Measurements from ENCODE around the gene ZNF571. TPM values are rescaled to one million over a fixed set of nuclear protein-coding genes. Genes with fewer than 3 reads are reported as not detected.

Gene ZNF571
- 7.9 TPM for total RNA-seq

DNA sequence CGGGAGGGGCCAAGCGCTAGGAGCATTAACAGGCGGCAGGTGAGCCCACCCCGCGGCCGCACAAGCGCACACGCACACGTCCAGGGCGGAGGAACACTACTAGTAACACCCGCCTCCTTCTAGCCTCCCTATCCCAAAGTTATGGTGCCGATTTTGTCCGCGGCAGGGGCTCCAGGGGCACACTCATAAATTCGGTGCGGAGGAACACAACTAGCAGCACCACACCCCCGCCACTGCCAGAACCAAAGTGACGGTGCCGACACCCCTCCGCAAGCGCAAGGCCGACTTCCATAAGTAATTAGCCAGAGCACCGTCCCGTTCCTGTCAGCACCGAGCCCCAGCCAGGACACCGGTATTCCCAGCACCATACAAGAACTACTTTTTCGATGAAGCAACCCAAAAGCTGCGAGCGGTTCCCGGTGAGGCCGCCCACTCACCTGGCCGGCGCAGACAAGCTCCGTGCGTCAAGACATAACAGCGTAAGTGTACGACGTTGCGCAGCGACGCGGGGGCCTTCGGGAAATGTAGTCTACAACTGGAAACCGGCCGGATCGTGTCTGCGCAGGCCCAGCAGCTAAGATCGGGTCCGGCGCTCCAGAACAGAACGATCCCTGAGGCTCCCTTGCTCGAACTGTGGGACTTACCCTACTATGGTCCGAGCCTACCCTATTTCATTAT lies at the start of gene ZNF571, which contains the start of gene ZNF540:
Gene ZNF571, minus strand, starts transcription at position 489 of the 678 bp plus-strand sequence. CDS start 8,116 bp downstream, outside the sequence.
Gene ZNF540, plus strand, starts transcription at position 573 of the 678 bp plus-strand sequence. CDS start 3,572 bp downstream, outside the sequence.
- DNase-seq = peak; percentile 98

DNA sequence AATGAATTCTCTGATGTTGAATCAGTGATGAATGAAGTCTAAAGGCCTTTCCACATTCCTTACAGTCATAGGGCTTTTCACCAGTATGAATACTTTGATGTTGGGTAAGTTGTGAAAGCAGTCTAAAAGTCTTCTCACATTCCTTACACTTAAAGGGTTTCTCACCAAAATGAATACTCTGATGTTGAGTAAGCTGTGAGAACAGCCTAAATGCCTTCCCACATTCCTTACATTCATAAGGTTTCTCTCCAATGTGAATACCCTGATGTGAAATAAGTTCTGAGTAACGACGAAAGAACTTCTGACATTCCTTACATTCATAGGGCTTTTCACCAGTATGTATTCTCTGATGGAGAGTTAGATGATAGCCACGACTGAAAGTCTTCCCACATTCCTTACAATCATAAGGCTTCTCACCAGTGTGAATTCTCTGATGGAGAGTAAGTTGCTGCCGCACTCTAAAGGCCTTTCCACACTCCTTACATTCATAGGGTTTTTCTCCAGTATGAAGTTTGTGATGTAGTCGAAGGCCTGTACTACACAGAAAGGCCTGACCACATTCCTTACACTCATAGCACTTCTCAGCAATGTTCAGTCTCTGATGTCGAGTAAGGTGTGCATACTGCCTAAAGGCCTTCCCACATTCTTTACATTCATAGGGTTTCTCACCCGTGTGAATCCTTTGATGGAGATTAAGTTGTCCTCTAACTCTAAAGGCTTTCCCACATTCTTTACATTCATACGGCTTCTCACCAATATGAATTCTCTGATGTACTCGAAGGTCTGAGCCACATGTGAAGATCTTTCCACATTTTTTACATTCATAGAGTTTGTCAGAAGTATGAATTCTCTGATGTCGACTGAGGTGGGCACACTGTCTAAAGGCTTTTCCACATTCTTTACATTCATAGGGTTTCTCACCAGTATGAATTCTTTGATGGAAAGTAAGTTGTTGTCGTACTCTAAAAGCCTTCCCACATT lies 40.8 kb upstream of the ZNF571 start:
- DNase-seq = no peak

DNA sequence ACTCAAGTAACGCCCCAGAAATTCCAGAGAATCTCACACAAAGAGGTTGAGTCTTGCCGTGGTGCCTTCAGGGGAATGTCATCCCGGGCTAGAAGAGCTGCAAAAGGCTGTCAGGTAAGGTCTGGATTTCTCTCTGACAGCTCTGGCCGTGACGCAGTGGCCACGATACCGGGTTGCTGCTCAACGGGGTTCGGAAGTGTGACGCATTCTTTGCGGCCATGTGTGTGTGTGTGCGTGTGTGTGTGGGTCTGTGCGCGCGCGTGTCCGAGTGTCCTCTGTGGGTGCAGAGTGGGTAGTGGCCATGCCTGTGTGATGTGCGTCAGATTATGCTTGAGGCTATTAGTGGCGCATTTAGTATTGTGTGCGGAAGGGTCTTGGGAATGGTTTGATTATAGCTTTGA lies 390 bp upstream of the ZNF571 start:
- no peak for DNase-seq

DNA sequence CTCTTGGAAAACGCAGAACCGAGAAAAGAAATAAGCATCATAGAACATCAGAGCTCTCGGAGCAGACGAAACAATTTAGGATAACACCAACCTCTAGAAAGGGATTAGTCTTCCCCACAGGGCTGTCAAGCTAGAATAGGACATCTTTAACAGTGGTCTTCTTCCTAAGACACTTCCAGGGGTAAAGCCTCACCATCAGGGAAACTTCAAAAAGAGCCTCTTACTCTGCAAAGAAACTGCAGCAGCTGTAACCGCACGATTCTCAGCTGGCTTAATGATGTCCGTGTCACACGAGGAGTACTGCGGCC lies 642 bp downstream of the ZNF571 start:
- DNase-seq = no peak

DNA sequence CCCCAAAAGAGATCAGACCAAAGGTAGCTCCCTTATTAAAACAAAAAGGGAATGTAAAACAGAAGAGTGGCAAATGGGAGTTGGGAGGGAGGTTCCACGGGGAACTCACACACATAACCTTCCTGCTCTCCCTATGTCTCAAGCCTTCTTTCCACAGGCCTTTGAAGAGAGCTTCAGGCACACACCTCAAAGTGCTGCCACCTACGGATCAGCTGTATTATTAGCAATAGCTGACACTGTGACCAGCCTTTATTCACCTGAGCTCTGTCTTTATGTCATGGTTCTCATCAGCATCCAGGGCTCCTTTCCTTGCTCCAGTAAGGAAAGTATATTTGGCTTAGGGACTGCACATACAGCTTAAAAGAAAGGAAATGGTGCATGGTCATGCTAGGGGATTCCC lies 11.3 kb downstream of the ZNF571 start:
- DNase-seq = no peak

DNA sequence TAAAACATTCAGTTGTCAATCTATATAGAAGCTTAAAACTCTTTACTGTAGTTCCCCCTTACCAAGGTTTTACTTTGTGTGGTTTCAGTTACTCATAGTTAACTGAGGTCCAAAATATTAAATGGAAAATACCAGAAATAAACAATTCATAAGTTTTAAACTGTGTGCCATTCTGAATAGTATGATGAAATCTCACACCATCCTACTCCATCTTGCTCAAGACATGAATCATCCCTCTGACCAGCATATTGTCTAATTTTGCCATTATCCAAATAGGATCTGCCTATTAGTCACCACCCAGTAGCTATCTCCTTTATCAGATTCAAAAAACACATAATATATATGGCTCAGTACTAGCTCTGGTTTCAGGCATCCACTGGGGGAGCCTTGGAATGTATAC lies 22.4 kb downstream of the ZNF571 start:
- DNase-seq = no peak

DNA sequence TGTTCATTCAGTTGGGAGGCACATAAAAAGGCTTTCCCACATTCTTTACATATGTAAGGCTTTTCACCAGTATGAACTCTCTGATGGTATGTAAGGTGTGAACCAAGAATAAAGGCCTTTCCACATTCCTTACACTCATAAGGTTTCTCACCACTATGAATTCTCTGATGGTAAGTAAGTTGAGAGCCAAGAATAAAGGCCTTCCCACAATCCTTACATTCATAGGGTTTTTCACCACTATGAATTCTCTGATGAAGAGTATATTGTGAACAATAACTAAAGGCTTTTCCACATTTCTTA lies 29.3 kb downstream of the ZNF571 start:
- DNase-seq = no peak

DNA sequence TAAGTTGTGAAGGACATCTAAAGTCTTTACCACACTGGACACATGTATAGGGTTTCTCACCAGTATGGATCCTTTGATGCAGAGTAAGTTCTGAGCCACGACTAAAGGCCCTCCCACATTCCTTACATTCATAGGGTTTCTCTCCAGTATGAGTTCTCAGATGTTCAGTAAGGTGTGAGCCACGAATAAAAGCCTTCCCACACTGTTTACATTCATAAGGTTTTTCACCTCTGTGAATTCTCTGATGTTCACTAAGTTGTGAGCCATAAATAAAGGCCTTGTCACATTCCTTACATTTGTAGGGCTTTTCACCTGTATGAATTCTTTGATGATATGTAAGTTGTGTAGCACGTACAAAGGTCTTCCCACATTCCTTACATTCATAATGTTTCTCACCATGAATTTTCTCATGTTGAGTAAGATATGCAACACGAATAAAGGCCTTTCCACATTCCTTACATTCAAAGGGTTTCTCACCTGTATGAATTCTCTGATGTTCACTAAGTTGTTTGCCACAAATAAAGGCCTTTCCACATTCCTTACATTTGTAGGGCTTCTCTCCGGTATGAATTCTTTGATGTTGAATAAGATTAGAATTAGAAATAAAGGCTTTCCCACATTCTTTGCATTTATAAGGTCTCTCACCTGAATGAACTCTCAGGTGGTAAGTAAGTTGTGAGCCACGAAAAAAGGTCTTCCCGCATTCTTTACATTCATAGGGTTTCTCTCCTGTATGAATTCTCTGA lies 29.8 kb downstream of the ZNF571 start:
- DNase-seq = no peak

DNA sequence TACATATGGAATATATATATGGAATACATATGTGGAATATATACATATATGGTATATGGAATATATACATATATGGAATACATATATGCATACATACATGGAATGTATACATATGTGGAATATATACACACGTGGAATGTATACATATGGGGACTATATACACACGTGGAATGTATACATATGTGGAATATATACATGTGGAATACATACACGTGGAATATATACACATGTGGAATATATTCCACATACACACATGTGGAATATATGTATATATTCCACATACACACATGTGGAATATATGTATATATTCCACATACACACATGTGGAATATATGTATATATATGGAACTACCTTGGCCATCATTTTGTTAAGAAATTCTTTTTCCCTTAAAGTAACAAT lies 31.1 kb downstream of the ZNF571 start:
- DNase-seq = no peak

DNA sequence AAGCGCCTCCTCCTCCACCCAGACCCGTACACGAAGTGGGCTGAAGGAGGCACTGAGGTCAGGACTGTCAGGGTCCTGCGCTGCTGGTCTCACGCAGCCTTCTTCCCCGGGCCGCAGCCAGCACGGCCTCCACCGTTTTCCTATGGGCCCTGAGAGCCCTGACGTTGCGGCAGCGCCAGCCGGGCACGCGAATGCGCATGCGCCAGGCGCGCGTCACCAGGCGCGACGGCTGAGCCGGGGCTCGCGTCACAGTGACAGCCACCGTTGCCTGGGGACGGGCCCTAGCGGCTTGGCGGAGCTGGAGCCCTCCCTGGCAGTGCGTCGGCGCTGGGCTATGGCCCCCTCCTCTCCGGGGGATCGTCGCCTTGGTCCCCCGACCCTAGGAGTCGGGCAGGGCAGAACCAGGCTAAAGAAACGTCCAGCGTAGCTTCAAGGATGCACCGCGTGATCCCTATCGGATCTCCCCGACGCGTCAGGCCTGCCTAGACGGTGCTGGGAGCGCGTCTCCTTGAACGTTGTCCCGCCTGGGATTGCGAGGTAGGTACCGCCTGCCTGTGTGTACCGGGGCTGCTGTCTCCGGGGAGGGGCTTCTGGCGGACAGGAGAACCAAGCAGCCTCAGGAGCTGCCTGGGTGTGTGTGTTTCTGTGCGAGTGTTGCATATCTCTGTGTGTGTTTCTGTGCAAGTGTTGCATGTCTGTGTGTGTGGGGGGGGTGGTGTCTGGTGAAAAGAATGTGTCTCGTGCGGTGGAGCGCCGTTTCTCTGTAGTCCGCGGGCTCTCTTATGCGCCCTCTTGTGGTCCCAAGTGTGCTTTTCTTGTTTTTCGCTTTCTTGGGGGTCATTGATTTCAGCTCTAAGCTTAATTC lies 43.2 kb downstream of the ZNF571 start:
- DNase-seq = peak; percentile 80

DNA sequence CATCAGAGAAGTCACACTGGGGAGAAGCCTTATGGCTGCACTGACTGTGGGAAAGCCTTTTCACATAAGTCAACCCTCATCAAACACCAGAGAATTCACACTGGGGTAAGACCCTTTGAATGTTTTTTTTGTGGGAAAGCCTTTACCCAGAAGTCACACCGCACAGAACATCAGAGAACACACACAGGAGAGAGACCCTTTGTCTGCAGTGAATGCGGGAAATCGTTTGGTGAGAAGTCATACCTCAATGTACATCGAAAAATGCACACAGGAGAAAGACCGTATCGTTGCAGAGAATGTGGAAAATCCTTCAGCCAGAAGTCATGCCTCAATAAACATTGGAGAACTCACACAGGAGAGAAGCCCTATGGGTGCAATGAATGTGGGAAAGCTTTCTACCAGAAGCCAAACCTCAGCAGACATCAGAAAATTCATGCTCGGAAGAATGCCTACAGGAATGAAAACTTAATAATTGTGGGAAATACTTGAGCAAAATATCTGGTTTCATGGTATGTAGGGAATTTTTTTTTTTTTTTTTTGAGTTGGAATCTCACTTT lies 57.1 kb downstream of the ZNF571 start:
- DNase-seq = no peak

DNA sequence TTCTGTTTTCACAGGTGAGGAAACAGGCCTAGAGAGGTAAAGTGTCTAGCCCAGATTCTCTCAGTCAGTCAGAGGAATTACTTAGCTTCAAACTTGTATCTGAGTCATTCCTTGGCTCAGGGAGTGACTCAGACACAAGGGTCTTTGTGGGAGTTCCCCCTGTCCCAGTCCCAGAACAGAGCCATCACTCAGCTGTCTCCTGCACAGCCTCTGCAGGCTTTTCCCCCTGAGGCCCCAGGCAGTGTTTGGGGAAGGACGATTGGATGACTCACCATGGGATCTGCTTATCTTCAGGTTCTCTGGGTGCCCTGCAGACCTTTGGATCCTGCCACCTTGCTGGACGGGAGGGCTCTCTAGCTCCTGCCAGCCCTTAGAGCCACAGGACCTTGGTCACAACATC lies 74.7 kb downstream of the ZNF571 start:
- DNase-seq = no peak

Other genes with a start within 250 kb of the ZNF571 start
- gene ZNF527, start 223.7 kb downstream of the ZNF571 start, total RNA-seq = 11.6 TPM
- 14.8 TPM for gene ZNF569, start 127.3 kb downstream of the ZNF571 start, total RNA-seq
- gene ZNF570, start 125.4 kb downstream of the ZNF571 start, total RNA-seq = 10.9 TPM
- 8.7 TPM for gene ZNF793, start 87.9 kb downstream of the ZNF571 start, total RNA-seq
- gene ZNF540, start 84 bp upstream of the ZNF571 start, total RNA-seq = 2.5 TPM
- gene ZFP30, start 60.7 kb upstream of the ZNF571 start, total RNA-seq = 36.4 TPM
- 12.4 TPM for gene ZNF607, start 125.0 kb upstream of the ZNF571 start, total RNA-seq
- 26.8 TPM for gene ZNF573, start 184.8 kb upstream of the ZNF571 start, total RNA-seq

All from tongue (tissue), 2 donors.